ENCODE measurements around the gene HPN.
"Not testable (repeated sequence)": the region's sequence is repeated elsewhere in the genome, so short reads cannot be mapped to it uniquely, and the experiment has no call there.

The HPN gene

DNA sequence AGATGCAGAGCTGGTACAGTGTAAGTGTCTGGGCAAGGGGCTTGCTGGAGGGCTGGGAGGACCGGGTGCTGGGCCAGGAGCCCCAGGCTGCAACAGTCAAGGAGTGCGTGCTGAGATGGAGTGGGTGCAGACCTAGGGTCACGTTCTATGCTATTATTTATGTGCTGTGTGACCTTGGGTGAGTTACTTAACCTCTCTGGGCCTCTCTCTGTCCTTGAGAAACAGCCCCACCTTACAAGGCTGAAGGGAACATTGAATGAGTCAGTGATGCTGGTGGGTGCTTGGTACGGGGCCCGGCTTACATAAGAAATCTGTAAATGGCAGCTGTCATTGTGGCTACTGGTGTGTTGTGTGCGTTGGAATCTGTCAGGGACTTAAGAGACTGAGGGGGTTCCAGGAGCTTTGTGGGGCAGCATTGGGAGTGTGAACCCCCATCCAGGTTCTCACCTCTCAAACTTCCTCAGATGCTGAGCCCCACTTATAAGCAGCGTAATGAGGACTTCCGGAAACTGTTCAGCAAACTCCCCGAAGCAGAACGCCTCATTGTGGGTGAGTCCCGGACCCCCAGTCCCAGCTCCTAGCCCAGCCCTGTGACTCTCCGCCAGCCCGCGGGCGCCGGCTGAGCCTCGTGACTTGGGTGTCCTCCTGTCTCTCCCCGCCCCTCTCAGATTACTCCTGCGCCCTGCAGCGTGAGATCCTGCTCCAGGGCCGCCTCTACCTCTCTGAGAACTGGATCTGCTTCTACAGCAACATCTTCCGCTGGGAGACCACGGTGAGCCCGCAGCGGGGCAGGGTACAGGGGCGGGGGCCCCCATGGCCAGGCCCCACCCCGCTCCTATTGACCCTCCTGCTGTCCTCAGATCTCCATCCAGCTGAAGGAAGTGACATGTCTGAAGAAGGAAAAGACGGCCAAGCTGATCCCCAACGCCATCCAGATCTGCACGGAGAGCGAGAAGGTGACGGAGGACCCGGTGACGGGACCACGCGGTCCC lies 31.8 kb upstream of the HPN start:
- DNase-seq (ENCODE audit: low read depth in 2 of 2): no peak

DNA sequence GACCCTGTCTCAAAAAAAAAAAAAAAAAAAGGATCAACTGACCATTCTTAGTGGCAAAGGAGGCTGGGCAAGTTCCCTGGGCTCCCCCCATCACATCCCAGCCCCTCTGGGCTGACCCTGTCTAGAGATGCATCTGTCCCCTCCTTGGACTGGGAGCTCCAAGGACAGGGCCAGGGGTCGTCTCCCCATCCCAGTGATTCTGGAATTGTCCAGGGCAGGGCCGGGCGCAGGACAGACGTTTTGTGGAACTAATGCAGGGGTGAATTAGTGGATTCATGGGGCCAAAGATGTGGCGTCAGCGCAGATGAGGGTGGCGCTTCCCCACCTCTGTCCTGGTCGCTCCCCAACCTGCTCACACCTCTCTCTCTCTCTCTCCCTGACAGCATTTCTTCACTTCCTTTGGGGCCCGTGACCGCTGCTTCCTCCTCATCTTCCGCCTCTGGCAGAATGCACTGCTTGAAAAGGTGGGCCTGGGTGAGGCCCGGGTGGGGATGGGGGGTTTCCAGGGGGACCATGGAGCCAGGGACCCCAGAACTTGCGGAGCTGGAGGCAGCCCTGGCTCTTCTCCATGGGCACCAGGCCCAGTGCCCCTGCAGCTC lies 30.3 kb upstream of the HPN start:
- no peak for DNase-seq (ENCODE audit: low read depth in 2 of 2)

- DNase-seq (ENCODE audit: low read depth in 2 of 2): no peak
Measured at GRCh38 chr19:35011737-35012682, 29.5 kb upstream of the HPN start.

DNA sequence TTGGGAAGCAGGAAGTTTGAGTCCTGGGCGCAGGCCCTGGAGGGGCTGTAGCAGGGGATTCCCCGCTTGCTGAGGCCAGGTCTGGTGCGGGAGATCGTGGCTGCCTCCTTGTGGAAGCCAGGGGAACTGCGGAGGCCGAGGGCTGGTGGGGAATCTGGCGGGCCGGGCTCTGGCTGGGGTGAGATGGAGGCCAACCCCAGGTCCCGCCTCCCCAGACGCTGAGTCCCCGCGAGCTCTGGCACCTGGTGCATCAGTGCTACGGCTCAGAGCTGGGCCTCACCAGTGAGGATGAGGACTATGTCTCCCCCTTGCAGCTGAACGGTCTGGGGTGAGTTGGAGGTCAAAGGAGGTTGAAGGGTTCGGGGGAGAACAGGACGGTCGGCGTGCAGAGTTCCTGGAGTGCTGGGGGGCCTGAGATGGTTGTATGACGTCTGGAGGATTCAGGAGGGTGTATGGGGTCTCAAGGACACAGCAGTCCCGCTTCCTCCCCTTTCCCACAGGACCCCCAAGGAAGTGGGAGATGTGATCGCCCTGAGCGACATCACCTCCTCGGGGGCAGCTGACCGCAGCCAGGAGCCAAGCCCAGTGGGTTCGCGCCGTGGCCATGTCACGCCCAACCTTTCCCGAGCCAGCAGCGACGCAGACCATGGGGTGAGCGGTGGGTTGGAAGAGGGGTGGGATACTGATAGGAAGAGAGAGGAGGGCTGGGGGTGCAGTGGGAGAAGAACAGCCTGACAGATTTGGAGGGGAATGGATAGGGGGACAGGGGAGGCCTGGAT lies 28.3 kb upstream of the HPN start:
- DNase-seq (ENCODE audit: low read depth in 2 of 2): no peak

DNA sequence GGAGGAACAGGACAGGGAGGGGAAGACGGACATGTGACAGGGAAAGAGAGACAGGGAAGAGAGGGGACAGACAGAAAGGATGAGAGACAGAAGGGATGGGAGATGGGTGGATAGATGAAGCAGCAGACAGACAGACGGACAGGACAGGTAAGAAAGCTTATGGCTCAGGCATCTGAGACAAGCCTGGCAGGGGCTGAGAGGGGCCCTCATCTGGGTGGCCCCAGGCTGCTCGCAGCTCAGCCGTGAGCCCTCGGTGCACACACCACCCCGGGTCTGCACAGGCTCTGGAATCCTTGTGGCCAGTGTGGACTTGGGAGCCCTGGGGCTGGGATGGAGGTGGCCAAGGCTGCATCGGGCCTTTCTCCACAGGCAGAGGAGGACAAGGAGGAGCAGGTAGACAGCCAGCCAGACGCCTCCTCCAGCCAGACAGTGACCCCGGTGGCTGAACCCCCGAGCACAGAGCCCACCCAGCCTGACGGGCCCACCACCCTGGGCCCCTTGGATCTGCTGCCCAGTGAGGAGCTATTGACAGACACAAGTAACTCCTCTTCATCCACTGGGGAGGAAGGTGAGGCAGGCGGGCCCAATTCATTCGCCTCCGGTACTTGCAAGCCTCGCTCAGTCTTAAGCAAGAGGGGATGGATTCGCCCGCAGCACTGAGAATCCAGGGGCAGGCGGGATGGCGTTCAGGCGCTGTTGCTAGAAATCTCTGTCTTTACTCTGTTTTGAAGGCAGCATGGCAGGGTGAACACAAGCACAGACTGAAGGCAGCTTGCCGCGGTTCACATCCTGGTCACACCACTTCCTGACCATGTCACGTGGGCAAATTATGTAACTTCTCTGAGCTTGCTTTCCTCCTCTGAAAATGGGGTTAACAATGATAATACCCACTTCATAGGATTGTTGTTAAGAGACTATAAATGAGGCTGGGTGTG lies 27.4 kb upstream of the HPN start:
- no peak for DNase-seq (ENCODE audit: low read depth in 2 of 2)

- not testable (repeated sequence) for DNase-seq (ENCODE audit: low read depth in 2 of 2)
Measured at GRCh38 chr19:35014774-35015173, 26.7 kb upstream of the HPN start.

- no peak for DNase-seq (ENCODE audit: low read depth in 2 of 2)
Measured at GRCh38 chr19:35015270-35015953, 26.1 kb upstream of the HPN start.

DNA sequence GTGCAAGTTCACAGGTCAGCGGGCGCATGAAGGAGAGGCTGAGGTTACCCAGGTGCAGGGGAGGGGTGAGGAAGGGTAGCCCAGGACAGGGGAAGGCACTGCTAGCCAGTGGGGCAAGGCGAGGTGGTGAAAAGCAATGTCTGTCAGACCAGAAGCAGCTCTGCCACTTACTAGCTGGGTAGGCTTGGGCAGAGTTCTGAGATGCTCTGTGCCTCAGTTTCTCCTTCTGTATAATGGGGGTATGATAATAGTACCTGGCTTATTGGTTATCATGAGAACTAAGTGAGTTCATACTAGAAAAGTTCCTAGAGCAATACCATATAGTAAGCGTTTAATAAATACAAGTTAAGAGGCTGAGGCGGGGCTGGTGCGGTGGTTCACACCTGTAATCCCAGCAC lies 25.6 kb upstream of the HPN start:
- DNase-seq (ENCODE audit: low read depth in 2 of 2): no peak

DNA sequence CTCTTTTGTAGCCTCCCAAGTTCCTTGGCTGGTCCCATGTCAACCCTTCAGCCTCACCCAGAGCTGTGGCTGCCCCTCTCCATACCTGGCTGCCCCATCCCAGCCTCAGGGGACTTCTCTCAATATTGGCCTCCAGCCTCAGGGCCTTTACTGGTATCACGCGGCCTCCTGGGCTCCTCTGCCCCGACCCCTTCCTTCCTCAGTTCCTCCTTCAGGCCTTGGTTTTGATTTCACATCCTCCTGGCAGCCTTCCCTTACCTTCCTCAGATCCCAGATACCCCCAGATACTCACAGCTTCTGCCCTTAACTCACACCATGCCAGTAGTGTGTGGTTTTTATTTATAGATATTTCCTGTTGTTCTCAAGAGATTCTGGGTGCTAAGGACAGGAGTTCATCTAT lies 24.0 kb upstream of the HPN start:
- no peak for DNase-seq (ENCODE audit: low read depth in 2 of 2)

- DNase-seq (ENCODE audit: low read depth in 2 of 2): no peak
Measured at GRCh38 chr19:35018379-35018778, 23.1 kb upstream of the HPN start.

DNA sequence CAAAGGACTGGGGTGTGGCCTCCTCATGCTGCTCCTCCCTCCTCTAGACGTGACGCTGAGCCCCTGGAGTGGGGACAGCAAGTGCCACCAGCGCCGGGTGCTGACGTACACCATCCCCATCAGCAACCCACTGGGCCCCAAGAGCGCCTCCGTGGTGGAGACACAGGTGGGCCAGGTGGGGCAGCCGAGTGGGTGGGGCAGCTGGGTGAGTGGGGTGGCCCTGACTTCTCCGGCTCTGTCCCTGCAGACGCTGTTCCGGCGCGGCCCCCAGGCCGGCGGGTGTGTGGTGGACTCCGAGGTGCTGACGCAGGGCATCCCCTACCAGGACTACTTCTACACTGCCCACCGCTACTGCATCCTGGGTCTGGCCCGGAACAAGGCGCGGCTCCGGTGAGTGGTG lies 22.4 kb upstream of the HPN start:
- no peak for DNase-seq (ENCODE audit: low read depth in 2 of 2)

GRCh38 chr19:35021016-35021415 lies 20.5 kb upstream of the HPN start:
- no peak for DNase-seq (ENCODE audit: low read depth in 2 of 2)

DNA sequence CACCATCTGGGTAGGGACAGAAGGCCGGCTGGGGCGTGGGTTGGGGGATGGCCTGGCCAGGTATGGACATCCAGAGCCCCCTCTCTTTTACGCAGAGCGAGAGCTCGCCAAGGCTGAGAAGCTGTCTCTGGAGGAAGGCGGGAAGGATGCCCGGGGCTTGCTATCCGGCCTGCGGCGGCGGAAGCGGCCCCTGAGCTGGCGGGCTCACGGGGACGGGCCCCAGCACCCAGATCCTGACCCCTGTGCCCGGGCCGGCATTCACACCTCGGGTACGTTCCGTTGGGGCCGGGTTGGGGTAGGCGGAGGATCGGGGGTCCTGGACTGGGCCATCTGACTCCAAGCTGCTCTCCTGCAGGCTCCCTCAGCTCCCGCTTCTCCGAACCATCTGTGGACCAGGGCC lies 19.9 kb upstream of the HPN start:
- DNase-seq (ENCODE audit: low read depth in 2 of 2): no peak

DNA sequence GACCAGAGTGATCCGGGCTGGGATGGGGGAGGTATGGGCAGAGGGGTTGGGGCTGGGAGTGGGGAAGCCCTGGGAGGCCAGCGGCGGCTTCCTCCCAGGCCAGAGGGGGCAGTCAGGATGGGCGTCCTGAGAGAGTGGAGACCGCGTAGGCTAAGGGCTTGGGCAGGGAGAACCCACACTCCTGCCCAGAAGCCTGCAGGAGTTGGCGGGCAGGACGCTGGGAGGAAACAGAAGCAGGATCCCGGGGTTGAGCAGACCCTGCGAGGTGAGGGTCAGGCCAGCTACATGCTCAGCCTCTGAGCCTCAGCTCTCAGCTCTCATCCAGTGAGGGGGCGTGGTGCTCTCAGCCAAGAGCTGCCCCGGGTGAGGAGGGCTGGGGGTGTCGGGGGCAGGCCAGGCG lies 19.1 kb upstream of the HPN start:
- DNase-seq (ENCODE audit: low read depth in 2 of 2): no peak

DNA sequence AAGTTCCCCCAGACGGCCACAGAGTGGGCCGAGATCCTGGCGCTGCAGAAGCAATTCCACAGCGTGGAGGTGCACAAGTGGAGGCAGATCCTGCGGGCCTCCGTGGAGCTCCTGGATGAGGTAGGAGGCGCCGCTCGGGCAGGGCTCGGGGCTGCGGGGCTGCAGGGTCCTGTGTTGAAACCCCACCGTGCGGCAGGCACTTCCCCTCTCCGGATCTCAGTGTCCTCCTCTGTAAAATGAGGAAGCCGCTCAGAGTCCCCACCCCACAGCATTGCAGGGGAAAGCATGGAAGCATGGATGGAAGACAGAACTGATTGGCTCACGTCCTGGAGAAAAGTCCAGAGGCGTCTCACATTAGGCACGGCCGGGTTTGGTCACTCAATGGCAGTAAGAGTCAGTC lies 18.1 kb upstream of the HPN start:
- no peak for DNase-seq (ENCODE audit: low read depth in 2 of 2)

DNA sequence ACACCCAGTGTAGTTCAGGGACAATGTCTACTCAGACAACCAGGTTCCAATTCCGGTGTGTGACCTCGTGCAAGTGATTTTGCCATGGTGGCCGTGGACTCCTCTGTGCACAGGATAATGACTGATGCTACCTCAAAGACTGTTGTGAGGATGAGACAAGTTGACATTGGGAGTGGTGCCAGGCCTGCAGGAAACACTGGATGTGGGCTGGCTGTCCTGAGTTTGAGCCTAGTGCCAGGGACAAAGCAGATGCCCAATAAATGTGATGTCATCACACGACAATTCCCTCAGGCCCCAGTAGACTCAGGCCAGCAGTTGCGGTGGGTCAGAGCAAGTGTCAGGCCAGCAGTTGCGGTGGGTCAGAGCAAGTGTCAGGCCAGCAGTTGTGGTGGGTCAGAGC lies 17.4 kb upstream of the HPN start:
- no peak for DNase-seq (ENCODE audit: low read depth in 2 of 2)

GRCh38 chr19:35025969-35026368 lies 15.6 kb upstream of the HPN start:
- DNase-seq (ENCODE audit: low read depth in 2 of 2): no peak

GRCh38 chr19:35026418-35026817 lies 15.1 kb upstream of the HPN start:
- DNase-seq (ENCODE audit: low read depth in 2 of 2): no peak

- DNase-seq (ENCODE audit: low read depth in 2 of 2): no peak
Measured at GRCh38 chr19:35027009-35027408, 14.5 kb upstream of the HPN start.

Data from fibroblast of skin of left biceps (primary cell).